GM21390 (cell line): ENCODE measurements around the gene TMEM14B.
"Not testable (repeated sequence)": the region's sequence is repeated elsewhere in the genome, so short reads cannot be mapped to it uniquely, and the experiment has no call there.

Experiments
- ATAC-seq: cut with Tn5 transposase; IDR thresholded peaks from one replicate; pipeline ENCODE4 v1.9.1; 2021; ENCODE audit not compliant: unreplicated experiment

Gene TMEM14B

DNA sequence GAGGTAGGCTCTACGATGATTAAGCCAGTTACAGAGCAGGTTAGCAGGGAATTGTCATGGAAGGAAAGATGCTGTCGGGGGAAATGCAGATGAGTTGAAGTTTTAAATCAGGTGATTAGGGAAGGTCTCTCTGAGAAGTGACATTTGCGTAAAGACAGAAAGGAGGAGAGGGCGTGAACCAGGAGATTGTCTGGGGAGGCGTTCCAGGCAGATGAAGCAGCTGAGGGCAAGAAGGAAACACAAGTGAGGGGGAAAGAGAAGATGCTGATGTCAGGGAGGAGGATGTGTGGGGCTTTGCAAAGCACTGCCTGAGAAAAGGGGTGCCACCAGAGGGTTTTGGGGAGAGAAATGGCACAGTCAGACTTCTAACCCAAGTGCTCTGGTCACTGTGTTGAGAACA, 2.5 kb upstream of the TMEM14B start:
- ATAC-seq: no peak

DNA sequence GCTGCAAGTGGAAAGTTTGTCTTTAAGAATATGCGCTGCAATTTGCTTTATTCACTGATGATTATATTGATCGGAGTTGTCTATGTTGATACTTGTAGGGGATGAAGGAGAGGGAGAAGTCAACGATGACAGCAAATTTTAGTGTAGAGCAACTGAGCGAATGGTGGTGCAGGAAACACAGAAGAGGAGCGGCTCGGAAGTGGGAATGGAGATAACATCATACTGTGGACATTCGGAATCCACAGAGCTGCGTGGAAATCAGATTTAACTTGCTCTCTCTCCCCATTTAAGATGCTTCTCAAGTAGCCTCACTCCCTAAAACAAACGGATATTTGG, 722 bp upstream of the TMEM14B start:
- ATAC-seq: no peak

DNA sequence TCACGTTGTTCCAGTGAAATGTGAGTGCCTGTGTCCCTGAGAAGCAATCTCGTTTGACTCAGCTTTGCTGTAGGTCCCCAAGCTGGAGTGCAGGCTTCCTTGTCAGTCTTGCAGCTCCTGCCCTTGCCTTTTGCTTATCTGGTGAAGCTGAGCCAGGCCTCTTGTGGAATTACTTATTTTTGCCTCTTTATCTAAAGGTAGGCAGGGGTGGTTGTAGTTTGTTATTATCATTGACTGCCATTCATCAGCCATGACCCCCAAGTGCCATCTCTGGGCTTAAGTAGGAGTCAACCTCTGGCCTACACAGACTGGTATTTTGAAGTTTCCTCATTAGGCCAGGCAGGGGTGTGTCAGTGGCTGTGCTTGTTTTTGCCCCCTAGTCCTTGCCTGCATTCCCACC, 2.1 kb downstream of the TMEM14B start:
- no peak for ATAC-seq

DNA sequence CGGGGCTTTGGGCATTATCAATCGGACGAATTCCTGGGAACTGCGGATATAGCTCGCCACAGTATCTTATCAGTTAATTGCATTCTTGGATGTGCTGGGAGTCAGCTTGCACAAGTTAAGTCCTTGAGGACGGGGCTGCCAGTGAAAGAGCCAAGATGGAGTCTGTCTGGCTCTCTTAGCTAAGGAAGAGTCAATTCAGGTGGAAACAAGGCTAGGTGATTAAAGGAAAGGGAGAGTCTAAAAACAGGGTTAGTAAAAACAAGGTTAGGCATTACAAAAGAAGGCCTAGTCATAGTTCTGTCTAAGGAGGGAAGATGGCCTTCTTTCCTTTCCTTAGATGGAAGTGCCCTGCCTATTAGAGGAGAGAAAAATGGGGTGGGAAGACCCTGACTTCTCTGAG, 3.0 kb downstream of the TMEM14B start:
- not testable (repeated sequence) for ATAC-seq

DNA sequence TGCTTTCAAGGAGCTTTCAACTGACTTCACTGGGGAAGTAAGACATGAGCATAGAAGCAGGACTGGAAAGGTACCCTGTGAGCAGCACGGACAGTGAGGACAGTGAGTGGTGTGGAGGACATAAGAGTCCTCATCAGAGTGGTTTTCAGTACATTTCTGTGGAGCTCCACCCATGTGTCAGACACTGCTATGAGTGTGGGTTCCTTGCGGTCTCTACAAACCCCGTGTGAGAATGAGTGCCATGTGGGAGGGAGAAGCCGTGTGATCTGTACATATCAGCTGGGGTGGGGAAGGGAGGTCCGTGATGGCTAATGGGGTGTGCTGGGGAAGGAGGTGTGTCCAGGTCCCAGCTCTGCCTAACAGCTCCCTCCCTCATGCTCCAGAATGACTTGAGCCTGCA, 4.2 kb downstream of the TMEM14B start:
- ATAC-seq: not testable (repeated sequence)

DNA sequence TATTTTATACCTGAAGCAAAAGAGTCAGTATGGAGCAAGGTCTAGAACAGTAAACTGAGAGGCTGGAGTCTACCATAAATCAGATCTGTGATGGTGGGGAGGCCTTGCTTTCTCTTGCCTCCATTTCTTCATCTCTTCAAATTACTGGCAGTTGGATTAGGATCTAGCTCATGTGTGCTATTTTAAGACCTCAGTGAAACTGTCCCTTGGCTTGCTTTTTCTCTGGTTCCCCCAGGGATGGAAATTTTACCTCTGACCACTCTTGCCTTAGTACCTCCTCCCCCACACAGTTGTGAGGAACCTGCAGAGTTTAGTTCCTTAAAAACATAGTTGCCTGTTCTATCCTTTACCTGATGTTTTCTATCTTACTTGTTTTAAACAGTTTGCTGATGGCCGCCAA, 8.5 kb downstream of the TMEM14B start:
- ATAC-seq: no peak

DNA sequence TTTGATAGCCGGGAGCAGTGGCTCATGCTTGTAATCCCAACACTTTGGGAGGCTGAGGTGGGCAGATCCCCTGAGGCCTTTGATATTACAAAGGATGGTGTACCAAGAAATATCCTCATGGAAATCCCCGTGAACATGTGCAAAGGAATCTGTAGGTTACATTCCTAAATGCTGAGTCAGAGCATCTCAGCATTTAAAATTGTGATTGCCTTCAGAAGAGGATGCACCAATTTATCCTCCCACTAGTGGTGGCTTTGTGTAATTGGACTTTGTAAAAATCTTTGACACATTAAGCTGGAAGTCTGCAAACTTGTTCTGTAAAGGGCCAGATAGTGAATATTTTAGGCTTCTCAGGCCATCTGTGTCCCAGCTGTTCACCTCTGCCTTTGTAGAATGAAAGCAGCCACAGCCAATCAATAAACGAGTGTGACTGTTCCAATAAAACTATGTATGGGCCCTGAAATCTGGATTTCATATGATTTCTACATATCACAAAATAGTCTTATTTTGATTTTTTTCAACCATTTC, 11.8 kb downstream of the TMEM14B start:
- ATAC-seq: no peak

DNA sequence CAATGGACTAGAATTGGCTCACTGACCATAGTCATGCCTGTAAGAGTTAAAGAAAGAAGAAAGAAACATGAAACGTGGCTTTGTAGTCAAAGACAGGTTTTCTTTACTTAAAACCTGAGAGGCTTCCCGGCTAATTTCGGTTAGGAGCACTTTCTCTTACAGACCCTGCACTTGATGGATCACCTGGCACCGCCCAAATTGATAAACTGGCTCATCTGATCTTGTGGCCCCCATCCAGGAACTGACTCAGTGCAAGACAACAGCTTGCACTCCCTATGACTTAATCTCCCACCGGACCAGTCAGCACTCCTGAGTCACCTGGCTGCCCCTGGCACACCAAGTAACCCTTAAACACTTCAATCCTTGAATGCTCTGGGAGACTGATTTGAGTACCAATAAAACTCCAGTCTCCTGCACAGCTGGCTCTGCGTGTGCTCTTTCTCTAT, 12.3 kb downstream of the TMEM14B start:
- no peak for ATAC-seq

DNA sequence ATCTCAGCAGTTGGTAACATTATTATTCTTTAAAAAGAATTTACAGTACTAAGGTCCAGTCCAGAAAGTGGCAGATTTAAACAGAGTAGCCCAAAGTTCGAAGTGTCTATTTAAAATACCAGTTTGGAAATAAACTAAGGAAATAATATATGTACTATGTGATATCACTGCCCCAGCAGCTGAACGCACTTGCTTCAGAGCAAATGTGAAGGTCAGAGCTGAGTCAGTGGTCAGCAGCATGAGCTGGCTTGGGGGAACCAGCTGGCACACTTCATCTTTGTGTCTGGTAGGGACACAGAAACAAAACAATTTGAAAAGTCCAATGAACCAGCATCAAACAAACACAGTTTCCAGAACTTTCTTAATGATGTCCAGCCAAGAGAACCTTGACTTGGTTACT, 15.4 kb downstream of the TMEM14B start:
- no peak for ATAC-seq

DNA sequence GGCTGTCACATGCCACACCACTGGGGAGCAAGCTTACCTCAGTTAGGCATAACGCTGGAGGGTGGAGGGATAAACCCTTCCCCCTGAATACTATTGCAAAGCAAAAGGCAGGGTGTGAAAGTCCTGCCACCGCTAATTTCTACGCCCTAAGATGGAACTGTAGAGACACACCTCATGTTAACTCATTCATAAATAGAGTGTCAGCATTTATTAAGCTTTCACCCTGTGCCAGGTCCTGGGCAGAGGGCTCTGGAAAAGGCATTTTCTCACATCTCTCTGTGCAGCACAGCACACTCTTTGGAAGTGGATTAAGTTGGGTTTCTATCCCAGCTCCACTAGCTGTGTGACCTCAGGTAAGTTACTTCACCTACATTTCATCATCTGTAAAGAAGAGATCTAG, 21.8 kb downstream of the TMEM14B start:
- ATAC-seq: no peak

DNA sequence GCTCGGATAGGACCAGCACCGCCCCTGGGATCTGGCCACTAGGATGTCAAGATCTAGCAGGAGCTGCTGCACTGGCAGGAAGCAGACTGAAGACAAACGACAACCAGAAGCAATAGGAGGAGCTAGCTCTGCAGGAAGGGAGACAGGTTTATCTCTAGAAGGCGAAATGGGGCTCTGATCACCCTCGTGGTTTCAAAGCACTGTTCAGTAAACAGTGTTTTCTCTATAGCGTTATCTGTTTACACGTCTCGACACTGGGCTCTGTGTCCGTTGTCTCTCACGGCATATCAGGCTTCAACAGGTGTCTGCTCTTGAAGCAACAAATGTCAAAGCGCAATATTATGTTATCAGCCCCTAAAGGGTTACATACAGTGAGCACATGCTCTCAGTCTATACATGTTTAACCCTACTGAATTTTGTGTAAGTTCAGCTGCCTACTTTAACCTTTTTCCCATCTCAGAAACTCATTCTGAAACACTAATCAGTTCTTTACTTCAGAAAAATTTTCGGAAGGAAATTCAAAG, 23.8 kb downstream of the TMEM14B start:
- no peak for ATAC-seq

DNA sequence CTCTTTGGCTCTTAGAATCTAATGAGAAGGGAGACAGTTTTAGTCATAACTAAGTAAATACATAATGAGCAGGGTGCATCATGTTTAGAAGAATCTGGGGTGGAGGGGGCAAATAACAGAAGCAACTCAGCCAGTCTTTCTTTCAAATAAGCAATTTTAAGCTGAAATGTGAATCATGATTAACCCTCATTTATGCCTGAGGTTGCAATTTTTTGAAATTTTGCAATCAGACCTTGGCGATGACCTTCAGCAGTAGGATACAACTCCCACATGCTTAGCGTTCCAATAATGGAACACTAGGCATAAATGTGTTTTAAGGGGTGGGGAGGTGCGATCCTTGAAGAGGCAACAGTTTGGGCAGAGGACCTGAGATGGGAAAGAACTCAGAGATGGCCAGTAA, 30.6 kb downstream of the TMEM14B start:
- no peak for ATAC-seq

DNA sequence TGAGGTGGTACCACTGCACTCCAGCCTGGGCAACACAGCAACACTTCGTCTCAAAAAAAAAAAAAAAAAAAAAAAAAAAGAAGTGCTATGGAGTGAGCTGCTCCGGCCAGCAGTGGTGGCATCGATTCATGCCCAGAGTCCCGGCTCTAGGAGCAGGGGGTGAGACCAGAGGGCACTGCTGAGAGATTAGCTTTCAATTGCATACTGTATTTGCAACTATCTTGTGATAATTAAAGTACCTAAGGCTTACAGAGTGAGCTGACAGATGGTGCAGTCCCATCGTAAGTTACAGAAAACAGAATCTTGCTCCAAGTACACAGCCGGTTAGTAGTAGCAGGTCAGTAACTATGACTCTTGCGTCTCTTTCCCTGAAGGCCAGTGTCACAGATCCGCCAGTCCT, 31.5 kb downstream of the TMEM14B start:
- no peak for ATAC-seq

DNA sequence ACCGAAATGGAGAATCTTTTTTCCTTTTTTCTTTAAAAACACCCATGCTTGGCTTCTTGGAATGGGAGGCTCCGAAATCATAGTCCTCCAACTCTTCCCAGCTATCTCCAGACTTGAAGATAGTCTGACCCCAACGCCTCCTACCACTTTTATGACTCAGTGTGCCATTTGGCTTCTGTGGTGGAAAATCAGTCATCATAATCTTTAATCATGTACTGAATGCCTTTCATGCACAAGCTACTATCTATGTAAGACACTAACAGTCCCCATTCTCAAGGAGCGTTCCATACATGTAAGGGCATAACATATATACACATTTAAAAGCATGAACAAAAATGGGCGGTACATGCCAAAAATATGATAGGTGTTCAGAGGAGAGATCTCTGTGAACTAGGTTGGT, 44.1 kb downstream of the TMEM14B start:
- no peak for ATAC-seq

DNA sequence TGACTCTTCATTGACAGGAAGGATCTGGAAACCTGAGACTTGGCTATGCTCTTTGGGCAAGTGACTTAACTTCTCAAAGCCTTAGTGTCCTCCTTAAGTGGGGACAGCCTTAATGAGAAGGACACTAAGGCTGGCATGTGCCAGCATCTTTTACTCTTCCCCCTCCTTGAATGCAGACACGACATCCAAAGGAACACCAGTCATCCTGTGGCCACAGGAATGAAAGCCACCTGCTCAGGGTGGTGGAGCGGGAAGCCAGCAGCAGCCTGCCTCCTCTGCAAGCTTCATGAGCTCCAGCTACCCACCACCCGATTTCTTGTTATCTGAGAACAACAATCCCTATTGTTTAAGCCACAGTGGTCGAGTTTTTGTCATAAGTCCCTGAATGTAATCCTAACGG, 44.5 kb downstream of the TMEM14B start:
- no peak for ATAC-seq

DNA sequence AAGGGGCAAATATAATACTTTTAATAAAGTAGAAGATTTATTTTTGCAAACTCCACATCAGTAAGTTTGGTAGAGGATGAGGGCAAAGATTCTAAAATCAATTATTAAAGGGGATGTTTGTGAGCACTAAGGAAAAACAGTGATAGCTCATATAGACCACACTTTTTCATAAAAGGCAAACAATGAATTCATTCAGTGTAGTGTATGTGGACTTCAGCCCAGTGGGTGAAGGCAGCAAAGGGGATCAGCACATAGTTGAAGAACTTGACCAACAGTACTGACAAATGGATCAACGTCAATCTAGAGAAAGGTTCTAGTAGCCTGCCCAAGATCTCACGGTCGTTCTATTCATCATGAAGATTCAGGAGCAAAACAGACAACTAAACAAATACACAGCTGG, 45.4 kb downstream of the TMEM14B start:
- no peak for ATAC-seq

DNA sequence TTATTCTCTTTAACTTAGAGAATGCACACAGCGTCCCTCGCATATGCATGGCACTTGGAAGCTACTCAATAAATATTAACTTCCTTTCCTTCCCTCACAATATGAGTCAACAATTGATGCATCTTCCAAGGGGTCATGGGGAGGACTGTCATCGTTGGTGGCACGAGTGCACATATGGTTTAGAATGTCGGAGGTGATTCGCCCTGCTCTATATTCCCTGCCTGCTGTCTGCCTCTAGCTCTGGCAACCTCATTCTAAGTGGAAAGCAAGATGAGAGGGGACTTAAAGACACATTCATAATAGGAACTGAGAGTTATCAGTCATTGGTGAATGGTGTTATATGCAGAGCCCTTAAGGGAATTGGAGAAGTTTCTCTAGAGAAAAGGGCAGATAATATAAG, 46.1 kb downstream of the TMEM14B start:
- no peak for ATAC-seq

DNA sequence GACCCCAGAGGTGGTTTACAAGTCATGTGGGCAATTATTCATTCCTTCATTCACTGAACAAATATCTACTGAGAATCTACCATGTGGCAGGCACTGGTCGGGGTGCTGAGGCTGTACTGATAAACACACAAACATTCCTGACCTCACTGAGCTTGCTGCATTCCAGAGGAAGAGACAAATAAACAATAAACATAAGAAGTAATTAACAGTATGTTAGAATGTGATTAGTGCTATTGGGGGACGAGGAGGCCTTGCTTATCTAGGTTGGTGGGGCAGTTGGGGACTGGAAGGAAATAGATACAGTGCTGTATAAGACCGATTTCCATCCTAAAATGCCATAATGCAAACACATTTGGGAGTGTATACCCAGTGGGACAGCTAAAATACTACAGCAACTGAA, 46.6 kb downstream of the TMEM14B start:
- no peak for ATAC-seq

DNA sequence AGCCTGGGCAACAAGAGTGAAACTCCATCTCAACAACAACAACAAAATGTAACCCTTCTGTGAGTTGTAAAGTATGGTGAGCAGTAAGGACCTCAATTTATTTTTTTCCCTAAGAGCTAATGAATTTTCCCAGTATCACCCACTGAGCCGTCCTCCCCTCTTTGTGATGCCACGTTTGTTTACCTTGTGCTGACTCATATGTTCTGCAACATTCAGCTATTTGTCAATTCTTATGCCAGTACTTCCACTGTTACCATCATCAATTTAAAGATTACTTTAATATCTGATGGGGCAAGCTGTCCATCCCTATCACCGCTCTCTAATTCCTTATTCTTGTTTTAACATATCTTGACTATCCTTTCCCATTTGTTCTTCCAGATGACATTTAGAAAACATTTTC, 53.2 kb downstream of the TMEM14B start:
- ATAC-seq: no peak

DNA sequence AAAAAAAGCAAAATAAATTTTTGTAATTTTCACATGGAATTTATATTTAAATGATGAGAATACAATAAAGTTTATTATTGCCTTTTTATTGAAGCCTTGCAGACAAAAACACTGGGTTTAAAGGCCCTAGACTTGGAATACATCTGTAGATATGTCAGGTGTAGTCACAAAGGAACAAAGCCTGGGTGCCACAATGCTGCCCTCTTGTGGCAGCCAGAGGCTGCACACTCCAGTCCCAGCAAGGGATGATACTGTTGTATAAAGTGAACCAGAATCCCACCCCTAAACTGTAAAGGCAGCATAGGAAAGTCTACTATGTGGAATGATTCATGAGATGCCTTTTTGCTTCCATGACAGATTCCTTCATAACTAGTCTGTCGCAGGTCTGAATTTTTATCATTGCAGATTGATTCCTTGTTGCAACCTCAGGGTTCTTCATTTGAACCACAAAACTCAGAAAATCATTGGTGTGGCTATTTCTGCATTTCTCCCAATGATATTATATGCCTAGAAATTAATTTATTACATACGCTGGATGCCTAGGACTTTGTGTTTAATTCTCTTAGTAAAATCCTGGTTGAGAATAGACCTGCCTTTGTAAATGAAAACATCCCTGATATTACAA, 53.7 kb downstream of the TMEM14B start:
- peak; percentile 98 for ATAC-seq
